HG02798 (cell line): Measurements from ENCODE around the gene VSIG10L2.

Experiments
- ATAC-seq: cut with Tn5 transposase; IDR thresholded peaks from one replicate; pipeline ENCODE4 v1.9.1; 2021; ENCODE audit warnings: mild to moderate bottlenecking; ENCODE audit not compliant: unreplicated experiment, poor library complexity

VSIG10L2 gene

DNA sequence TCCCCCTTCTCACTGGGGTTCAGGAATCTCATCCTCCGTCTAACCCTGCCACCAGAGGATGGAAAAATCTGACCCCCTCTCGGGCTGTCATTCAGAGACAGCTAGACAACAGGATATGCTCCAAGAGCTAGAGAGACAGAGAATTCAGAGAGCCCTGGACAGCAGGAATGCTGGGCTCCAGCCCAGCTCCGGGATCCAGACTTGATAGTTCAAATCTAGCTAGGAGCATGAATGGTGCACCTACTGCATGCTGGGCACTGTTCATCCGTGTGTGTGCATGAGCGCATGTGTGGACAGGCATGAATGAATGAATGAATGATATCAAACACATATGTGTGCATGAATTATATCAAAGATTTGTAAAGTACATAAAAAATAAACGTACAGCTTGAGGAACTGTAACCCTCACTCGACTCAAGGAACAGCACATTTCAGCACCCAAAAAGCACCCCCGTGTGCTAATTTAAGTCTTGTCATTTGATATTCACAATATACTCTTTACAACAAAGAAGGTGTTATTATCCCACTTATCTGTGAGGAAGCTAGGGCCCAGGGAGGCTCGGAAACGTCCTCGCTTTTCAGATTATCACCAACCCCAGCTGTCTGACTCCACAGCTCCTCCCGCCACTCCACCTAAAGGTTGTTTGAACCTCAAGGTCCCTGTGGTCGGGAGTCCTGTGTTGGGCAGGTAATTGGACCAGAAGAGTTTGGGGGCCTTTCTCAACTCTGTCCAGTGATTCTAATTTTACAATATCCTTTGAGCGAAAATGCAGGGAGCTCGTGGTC, 640 bp upstream of the VSIG10L2 start:
- no peak for ATAC-seq

DNA sequence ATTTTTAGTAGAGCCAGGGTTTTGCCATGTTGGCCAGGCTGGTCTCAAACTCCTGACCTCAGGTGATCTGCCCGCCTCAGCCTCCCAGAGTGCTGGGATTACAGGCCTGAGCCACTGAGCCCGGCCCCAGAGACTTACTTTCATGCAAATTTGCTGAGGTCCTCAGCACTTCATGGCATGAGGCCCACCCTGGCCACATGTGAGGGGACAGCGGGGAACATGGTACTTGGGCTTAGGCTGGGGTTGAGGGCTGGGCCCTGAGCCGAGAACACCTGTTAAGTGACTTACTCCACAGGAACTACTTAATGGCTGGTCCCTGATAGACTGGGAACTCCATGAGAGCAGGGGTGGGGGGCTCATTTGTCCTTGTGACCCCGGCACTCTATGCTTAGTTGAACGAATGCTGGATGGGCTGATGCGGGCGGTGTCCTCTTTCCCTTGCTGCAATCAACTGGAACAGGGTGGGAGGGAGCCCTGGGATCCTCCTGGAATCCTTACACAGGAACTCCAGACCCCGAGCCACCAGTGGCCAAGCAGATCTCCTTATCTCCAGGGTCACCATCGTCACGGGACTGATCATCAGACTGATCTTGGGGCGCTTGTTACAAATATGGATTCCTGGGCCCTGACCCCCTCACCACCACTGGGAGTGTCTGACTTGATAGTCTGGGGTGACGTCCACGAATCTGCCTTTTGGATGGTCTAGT, 1.0 kb downstream of the VSIG10L2 start:
- no peak for ATAC-seq

DNA sequence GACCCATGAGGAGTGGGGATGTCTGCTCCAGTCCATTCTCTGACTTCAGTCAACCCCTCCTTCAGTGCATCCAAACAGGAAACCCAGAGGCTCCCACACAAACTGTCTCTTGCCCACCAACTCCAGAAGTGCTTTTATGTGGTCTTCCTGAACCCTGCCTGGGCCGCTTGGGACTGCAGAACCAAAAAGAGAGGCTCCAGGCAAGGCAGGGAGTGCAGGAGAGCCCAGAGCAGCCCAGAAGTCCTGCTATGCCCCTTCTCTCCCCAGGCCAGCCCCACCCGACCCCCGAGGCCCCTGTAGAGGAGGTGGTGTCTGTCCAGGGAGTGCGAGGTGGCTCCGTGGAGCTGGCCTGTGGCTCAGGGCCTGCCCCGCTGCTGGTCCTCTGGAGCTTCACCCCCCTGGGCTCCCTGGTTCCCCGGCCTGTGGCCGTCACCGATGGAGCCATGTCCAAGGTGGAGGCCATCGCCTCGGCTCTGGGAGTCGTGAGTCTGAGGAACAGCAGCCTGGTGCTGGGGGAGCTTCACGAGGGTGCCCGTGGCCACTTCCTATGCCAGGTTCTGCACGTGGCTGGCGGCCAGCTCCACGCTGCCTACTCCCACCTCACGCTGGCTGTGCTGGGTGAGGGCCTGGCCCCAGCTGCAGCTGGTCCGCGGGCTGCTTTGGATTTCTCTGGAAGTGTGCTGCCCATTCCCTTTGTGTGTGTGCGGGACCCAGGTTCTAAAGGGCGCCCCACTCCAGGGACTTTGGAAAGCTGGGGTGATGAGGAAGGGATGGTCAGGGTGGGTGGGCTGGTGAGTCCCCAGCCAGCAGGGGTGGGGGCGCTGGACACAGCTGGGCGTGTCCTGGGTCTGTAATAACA, 1.8 kb downstream of the VSIG10L2 start:
- ATAC-seq: no peak

DNA sequence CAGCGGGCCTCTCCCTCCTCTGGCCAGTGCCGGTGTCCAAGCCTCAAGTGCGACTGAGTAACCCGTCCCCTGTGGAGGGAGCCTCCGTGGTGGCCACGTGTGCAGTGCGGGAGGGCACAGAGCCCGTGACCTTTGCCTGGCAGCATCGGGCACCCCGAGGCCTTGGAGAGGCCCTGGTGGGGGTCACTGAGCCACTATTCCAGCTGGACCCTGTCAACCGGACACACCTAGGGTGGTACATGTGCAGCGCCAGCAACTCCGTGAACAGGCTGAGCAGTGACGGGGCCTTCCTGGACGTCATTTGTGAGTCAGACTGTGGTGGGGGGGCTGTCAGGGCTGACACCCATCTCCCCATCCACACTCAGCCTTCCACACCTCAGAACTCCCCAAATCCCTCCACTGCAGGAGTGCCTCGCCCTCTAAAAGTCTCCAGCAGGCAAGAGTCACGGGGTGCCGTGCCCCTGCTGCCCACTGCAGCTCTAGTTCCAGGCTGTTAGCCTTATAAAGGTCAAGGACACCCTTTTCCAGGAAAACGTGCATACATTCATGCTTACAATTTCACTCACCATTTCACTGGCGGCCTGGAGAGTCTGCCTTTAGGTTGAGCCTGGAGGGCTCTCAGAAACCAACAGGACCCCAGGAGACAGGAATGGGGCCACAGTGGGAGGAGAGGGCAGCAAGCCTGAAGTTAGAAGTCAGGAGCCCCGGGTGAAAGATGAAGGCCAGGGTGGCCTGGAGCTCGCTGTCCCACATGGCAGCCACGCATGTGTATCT, 2.6 kb downstream of the VSIG10L2 start:
- no peak for ATAC-seq

DNA sequence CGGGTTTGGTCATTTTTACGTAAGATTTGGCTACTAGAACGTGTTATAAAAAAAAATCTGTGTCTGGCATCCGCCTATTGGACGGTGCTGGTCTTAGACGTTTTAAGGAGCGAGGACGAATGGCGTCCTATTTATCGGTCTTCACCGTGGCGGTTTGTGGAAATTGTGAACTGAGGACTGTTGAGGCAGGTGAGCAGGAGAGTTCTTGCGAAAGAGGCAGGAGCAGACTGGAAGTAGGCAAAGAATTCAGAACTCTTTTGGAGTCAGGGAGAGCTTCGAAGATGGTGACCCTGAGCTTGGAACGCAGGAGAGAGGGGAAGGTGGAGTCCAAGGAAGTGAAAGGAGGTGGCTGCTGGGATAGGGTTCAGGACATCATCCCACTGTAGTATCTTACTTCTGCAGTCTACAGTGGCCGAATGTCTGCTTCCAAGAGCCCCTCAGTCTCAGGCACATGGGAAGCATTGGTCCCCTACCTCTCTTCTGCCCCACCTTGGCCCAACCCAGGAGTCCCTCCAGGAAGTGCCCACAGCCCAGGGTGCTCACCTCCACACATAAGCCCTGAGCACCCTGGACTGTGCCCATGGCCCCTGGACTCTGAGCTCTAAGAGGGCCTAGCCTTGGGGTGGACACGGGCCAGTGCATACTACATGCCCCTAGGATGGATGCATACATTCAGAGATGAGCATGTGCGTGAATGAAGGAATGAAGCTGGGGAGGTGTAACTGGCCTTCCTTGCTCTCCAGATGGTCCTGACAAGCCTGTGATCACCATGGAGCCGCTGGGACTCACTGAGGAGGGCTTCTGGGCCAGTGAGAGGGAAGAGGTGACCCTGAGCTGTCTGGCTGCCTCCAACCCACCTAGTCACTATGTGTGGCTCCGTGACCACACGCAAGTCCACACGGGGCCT, 3.7 kb downstream of the VSIG10L2 start:
- ATAC-seq: no peak

DNA sequence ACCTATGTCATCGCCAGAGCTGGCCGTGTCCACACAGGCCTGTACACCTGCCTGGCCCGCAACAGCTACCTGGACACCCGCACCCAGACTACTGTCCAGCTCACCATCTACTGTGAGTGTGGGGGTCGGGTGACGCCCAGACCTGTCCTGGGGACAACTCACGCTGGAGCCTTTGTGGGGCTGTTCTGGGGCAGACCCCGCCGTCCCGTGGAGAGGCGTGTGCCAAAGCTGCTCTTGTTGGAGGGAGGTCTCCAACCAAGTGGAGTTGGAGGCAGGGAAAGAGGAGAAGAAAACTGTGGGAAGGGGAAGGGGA, 4.3 kb downstream of the VSIG10L2 start:
- no peak for ATAC-seq

DNA sequence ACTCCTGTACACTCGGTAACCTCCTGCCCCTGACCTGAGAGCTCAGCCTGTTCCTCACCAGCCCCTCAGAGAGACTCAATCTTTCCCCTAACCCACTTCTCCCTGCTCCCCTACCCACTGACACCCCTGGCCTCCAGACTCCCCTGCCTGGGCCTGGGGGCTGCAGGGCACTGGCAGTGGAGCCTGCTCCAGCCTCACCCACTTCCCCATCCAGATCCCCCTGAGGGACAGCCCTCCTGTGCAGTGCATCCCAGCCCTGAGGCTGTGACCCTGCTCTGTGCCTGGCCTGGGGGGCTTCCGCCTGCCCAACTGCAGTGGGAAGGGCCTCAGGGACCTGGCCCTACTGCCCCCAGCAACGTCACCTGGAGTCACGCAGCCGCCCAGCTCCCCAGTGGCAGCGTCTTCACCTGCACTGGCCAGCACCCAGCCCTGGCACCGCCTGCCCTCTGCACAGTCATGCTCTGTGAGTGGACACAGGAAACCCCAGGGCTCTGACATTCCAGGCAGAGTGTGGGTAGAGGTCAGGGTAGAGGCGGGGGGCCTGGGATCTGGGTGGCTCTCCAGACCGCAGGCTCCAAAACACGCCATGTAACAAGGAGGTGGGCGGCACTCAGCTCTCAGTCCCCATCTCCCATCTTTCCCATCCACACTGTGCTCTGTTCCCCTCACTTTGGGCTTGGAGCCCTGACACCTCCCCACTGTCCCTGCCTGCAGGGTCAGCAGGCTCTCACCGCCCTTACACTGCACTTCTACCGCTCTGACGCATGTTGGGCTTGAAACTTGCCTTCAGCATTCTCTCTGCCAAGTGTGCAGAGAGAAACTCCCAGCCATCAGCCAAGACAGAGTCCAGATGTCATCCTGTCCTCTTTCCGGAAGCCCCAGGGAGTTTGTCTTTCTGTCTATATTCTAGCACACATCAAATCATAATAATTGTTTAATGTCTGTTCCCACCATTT, 5.1 kb downstream of the VSIG10L2 start:
- ATAC-seq: no peak

DNA sequence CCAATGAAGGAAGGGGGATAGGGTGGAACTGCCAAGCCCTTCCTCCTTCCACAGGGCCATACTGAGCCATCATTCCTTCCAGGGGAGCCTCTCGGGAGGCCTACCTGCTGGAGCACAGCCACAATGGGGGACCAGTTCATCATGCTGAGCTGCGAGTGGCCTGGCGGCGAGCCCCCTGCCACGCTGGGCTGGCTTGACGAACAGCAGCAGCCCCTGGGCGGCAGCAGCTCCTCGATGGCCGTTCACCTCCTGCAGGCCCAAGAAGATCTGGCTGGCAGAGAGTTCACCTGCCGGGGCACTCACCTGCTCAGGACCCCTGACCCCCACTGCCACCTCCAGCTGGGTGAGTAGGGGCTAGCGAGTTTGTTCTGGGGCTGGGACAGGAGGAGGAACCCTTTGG, 5.9 kb downstream of the VSIG10L2 start:
- ATAC-seq: no peak

DNA sequence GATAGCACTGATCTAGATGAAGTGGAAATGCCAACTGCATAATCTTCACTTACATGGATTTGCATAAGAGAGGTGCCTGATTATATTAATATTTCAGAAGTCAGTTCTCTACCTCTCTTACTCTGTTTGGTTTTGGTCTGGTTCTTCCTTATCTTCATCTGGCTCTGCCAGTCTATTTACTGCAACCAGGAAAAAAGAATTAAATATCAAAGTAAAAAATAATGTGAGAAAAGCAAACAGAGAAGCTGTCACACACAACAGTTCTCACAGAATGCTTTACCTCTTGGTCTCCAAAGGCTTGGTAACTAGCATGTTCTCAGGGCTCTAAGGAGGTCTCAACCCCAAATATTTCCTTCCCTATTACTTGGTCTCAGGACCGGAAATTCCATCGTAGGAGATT, 6.7 kb downstream of the VSIG10L2 start:
- ATAC-seq: no peak

DNA sequence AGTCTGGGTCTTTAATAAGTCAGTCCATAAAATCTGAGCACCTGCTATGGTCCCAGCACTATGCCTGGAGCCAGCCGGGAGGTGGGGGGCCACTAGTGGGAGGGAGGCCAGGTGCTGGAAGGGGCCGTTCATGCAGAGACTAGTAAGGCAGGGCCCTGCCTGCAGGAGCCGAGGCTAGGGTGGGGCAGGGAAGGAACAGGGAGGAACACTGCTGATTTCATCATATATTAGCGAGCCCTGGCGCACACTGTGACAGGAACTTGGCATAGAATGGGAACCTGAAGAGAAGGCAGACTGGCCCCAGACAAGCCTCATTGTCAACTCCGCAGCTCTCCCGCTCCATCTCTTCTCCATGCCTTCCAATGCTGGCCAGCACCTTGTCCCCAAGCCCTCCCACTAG, 7.1 kb downstream of the VSIG10L2 start:
- ATAC-seq: no peak

DNA sequence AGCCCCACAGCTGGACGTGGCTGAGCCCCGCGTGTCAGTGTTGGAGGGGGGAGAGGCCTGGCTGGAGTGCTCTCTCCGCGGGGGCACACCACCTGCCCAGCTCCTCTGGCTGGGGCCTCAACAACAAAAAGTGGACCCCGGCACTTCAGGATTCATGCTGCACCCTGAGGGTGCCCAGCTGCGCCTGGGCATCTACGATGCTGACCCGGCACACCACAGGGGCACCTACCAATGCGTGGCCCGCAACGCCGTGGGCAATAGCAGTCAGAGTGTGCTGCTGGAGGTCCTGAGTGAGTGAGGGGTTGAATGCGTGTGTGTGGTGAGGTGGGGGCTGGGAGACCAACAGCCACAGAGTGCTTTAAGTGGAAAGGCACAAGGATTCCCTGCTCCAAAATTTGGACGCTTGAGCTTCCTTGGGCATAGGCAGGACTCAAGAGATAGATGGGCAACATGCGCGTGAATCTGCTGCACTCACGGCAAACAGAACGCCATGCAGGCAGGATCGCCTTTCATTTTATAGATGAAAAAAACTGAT, 7.6 kb downstream of the VSIG10L2 start:
- no peak for ATAC-seq

DNA sequence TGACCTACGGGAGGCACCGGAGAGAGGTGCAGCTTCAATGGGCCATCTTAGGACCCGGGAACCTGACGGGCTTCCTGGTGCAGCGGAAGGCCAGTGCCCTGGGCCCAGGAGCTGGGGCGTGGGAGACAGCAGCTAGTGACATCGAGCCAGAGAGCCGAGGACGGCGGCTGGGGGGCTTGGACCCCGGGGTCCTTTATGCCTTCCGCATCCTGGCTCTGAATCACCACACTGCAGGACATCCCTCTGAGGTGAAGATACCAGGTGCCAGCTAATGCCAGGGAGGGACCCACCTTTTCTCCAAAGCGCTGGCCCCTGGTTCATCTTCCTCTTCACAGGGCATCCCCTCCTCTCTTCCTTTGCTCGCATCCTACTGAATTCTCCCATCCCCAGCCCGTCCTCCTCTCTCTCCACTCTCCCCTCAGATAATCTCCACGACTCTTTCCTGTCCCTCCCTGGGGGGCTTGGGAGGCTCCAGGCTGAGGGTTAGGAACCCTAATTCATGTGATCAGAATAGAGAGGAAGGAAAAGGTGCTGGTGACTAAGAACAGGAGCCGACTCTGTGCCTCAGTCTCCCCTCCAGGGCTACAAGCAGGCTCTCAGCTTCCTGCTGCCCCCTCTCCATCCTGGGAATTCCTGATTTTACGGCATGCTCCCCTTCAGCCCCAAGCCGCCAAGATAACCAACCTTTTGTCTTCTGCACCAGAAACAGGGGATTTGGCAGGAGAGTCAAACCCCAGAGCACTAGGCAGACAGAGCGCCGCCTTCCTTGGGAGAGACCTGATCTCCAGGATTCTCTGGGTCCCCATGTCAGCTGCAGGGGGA, 8.5 kb downstream of the VSIG10L2 start:
- ATAC-seq: no peak

DNA sequence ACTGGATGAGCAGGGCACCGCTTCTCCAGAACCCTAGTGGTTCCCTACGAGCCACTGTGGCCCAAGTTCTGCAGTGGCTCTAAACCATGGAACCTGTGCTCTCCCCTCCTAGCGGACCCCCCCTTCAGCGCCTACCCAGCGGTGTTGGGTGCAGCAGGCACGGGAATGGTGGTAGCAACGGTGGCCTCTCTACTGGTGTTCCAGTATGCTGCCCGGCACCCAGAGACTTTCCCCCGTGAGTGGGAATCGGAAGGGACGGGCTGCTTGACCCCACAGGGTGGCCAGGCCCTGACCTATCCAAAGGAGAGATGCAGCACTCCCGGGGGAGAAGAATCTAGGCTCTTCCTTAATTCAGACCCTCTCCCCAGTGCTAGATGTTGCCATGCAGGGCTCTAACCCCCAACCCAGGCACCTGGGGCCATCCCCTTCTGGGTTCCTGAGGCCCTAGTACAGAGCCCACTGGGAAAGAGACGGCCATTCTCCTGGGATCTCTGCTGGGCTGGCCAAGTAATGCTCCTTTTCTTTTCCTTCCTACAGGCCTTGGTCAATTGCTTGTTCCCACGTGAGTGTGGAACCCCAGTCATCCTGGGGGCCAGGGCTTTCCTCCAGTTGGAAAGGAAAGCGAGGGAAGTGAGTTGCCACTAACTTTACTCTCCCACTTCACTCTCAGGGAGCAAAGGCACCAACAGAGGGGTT, 9.2 kb downstream of the VSIG10L2 start:
- no peak for ATAC-seq

DNA sequence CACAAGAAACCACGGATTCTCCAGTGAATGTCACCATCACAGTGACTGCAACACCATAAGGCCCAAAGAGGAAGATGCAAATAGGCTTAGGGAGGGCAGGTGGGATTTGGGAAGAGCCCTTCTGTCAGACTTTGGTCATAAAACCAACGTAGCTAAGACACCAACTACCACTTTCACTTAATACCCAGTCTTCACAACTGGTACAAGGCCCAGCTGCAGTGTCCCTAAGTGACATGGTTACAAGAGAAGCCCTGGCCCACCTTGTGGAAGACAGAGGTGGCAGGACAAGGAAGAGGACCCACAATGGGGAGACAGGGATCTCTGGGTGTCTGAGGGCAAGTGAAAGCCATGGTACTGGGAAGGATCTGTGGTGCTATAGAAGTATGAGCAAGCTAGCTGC, 10.0 kb downstream of the VSIG10L2 start:
- ATAC-seq: no peak

DNA sequence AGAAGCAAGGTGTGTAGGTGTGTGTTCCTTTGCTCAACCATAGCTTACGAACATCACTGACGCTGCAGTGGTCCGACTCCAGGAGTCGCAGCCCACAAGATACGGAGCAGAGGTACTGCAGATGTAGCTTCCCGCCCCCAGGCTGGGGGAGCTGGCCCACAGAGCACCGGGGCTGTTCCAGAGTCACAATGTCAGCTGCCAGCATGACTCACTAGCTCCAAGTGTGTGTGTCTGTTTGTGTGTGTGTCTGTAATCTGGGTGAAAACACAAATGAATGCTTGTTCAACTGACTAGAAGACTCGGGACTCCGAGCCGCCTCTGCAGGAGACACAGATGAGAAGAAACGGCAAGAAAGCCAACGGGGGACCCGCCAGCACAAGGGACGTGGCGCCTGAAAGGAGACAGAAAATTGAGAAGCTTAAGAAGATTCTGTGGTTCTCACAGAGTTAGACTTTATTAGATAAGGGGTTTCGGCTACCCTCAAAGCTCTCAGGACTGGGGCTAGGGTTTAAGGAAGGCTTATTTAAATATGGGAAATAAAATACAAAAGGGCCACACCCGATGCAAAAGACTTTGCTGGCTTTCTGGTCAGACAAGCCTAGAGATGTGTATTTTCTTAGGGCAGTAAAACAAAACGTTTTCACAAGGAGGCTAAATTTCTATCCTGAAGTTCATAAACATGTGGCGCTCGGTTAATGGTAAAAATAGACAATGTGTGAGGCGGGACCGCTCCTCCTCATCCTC, 10.7 kb downstream of the VSIG10L2 start:
- ATAC-seq: no peak
